NCI-H2196 treated with DMSO at 0.1 percent for 48 hours (cell line): ENCODE measurements around the gene GDF9.

Experiments used
- DNase-seq: peaks from one replicate; lab custom pipeline; 2025; ENCODE audit not compliant: unreplicated experiment; lab: John Stamatoyannopoulos, UW

Gene GDF9

DNA sequence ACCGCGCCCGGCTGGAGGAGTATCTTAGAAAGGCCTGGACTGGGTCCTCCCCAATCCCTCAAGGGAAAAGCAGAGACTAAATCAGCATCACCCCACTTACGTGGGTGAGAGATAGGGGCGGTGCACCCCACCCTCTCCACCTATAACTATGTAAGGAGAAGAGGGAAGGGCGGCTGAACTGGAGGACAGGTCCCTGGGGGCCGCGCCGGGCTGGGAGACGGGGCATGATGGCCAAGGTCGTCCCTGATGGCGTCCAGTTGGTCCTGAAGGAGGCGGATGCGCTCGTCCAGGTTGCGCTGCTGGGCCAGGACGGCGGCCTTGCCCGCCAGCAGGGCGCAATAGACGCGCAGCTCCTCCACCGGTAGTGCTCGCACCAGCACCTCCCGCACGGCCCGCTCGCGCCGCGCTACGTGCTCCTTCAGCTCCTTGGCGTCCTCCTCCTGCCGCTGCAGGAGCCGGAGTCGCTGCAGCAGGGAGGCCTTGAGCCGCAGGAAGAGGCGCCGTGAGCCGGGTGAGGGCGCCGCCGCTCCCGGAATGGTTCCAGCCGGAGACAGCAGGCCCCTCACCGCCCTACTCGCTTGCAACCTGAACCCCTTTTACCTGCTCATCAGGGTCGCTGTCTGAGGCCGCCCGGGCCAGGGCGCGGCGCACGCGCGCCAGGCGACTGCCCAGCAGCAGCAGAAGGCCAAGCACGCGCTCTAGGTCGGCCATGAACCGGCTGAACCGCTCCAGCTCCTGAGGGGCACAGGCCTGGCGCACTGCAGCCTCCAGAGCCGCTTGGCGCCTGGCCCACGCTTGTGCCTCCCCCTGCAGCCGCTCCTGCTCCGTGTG, 43.4 kb downstream of the GDF9 start:
- no peak for DNase-seq

DNA sequence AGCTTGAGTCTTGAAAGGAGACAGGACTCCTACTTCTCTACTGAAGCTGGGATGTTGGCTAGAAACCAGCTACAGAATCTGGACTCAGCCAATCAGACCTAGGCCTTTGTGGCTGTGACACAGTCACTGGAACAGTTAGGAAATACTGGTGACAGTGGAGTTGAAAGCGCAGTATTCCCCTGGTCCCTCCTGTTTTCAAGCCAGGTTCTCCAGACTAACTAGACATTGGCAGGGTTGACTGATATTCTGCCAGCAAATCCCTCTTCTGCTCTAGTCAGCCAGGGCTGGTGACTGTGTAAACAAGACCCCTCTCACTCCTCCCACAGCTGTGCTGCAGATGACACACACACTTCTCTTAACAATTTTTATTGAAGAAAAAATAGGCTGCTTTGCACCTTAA, 44.5 kb downstream of the GDF9 start:
- no peak for DNase-seq

- no peak for DNase-seq
Measured at GRCh38 chr5:132821350-132821749, 44.9 kb downstream of the GDF9 start.

GRCh38 chr5:132820162-132820754, 46.0 kb downstream of the GDF9 start:
- peak; percentile 84 for DNase-seq

DNA sequence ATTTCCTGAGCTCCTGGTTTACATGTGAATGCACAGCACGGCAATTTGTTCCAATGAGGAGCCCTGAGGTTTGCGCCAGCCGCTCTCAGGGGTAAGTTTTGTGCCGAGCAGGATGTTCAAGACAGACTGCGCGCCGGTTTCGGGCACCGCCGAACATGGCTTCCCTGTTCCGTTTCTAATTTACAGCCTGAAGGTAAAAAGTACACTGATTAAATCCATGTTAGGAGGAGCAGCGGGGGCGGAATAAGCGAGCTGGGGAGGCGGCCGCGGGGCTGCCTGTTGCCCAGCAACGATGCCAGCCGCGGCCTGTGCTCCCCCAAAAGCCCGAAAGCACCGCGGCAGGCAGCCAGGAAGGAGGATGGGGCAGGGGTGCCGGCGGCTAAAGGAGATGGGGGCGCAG, 46.8 kb downstream of the GDF9 start:
- DNase-seq, result no peak

DNA sequence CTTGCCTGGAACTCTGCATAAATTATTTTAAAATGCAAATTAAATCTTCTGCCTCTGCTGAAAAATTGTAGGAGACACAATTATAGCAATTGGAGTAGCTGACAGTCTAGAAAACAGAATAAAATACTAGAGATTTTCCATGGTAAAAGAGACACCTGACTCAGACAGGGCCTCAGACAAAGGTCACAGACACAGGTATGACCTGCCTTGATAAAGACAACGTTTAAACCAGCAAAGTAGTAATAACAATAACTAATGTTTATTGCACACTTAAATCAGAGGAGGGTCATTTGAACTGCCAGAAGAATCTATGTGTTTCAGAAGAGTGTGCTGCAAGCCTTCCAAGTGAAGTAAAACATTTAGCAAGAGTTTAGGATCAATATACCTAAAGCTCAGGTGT, 49.3 kb downstream of the GDF9 start:
- no peak for DNase-seq

GRCh38 chr5:132816554-132816953, 49.7 kb downstream of the GDF9 start:
- DNase-seq, result no peak

- no peak for DNase-seq
Measured at GRCh38 chr5:132816083-132816482, 50.2 kb downstream of the GDF9 start.

GRCh38 chr5:132815454-132815853, 50.8 kb downstream of the GDF9 start:
- no peak for DNase-seq

DNA sequence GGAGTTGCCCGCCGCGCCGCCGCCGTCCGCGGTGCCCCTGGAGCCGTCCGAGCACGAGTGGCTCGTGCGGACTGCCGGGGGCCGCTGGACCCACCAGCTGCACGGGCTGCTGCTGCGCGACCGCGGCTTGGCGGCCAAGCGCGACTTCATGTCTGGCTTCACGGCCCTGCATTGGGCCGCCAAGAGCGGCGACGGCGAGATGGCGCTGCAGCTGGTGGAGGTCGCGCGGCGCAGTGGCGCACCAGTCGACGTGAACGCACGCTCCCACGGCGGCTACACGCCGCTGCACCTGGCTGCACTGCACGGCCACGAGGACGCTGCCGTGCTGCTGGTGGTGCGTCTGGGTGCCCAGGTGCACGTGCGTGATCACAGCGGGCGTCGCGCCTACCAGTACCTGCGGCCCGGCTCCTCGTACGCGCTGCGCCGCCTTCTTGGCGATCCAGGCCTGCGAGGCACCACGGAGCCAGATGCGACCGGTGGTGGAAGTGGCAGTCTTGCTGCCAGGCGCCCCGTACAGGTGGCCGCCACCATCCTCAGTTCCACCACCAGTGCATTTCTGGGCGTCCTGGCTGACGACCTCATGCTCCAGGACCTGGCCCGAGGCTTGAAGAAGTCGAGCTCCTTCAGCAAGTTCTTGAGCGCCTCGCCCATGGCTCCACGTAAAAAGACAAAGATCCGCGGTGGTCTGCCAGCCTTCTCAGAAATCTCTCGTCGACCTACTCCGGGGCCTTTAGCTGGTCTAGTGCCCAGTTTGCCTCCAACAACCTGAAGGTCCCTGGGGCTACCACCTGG, 51.6 kb downstream of the GDF9 start:
- DNase-seq, result no peak

GRCh38 chr5:132813599-132814502, 52.4 kb downstream of the GDF9 start:
- DNase-seq, result no peak

GRCh38 chr5:132812781-132813598, 53.3 kb downstream of the GDF9 start, which contains the start of gene SOWAHA:
SOWAHA (plus strand) TSS chr5:132813302; CDS start chr5:132813622, 320 bp downstream.
- no peak for DNase-seq

DNA sequence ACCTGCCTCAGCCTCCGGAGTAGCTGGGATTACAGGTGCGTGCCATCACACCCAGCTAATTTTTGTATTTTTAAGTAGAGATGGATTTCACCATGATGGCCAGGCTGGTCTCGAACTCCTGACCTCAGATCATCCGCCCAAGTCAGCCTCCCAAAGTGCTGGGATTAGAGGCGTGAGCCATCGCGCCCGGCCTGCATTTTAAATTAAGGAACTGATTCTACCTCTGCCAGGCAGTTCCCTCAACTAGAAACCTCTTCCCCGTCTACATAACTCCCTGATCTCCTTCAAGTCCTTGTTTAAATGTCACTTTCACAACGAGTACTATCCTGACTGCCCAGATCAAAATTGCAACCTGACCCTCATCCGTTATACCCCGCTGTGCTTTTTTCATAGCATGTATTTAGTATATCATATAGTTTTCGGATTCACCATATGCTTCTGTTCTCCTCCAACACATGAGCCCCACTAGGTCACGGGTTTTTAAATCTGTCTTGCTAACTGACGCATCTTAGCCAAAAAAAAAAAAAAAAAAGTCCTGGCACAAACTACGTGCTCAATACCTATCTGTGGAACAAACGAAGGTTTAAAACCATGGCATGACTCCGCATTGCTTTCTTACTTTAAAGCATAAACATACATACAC, 54.0 kb downstream of the GDF9 start:
- no peak for DNase-seq
